Endothelial cell of umbilical vein (primary cell): ENCODE data around the gene MOGAT3. TPM values are rescaled to one million over a fixed set of nuclear protein-coding genes. Genes with fewer than 3 reads are reported as not detected.

Experiments used
- BruUV-seq: library from RNA; stranded (reverse); fragments of 400-500 nt; replicated peaks from 2 replicates; lab custom pipeline; 2021; lab: Mats Ljungman, UMichigan
- CTCF ChIA-PET: fragments of 300-600, 350-600 bp; sonication (Branson Sonifier 250); formaldehyde crosslinking; loops from one replicate; lab custom pipeline; 2021; ENCODE audit warnings: antibody characterized with exemption, inconsistent platforms; lab: Charles Lee
- POLR2A ChIA-PET: fragments of 300-600, 350-600 bp; sonication (Branson Sonifier 250); formaldehyde crosslinking; loops from one replicate; lab custom pipeline; 2021; ENCODE audit warnings: antibody characterized with exemption, inconsistent platforms; lab: Charles Lee
- DNase-seq: peaks from one replicate; pipeline ENCODE4 v3.0.0-alpha.2; 2011; ENCODE audit warnings: low read depth, low spot score
- FAIRE-seq: peaks from 2 replicates; lab custom pipeline; 2011; peaks lifted over from hg19 to GRCh38; lab: Jason Lieb, UNC
- H2AFZ ChIP-seq: 2 replicates; pipeline ENCODE4 v1.6.0; 2012; ENCODE audit warnings: low read depth, low read length, control low read depth, inconsistent platforms
- H3K27ac ChIP-seq: 2 replicates; pipeline ENCODE4 v1.5.1; 2011; ENCODE audit warnings: low read depth, mild to moderate bottlenecking, control low read depth, low read length, moderate library complexity; ENCODE audit not compliant: insufficient read depth
- H3K27me3 ChIP-seq, 2 experiments: 2 replicates each; pipeline versions ENCODE4 v1.6.0 to v1.6.1; 2011; ENCODE audit warnings: low read length in 2 of 2, mixed read lengths in 1 of 2; ENCODE audit not compliant: control insufficient read depth in 2 of 2, insufficient read depth in 2 of 2
- H3K36me3 ChIP-seq, 2 experiments: 2 replicates in 1 of 2; 3 replicates in 1 of 2; pipeline ENCODE4 v1.5.1; 2011; ENCODE audit warnings: low read length in 2 of 2, mild to moderate bottlenecking in 1 of 2, moderate library complexity in 1 of 2; ENCODE audit not compliant: control insufficient read depth in 2 of 2, insufficient read depth in 2 of 2; ENCODE audit errors: extremely low read depth in 1 of 2
- H3K4me1 ChIP-seq: 3 replicates; pipeline ENCODE4 v1.5.1; 2011; ENCODE audit warnings: mild to moderate bottlenecking, low read length; ENCODE audit not compliant: control insufficient read depth, insufficient read depth; ENCODE audit errors: extremely low read depth
- H3K4me2 ChIP-seq: 2 replicates; pipeline ENCODE4 v1.6.1; 2011; ENCODE audit warnings: low read length, control low read depth, mixed read lengths; ENCODE audit not compliant: insufficient read depth
- H3K4me3 ChIP-seq, 3 experiments: fragments of 200-600 bp in 1 of 3; sonication (generic), shearing (Covaris generic) in 1 of 3; replicated peaks in 1 of 3; 2 replicates each; pipeline ENCODE4 v1.5.1; 2011 to 2016; ENCODE audit warnings: control low read depth in 3 of 3, low read length in 3 of 3, mild to moderate bottlenecking in 2 of 3, inconsistent platforms in 1 of 3, low read depth in 1 of 3, moderate library complexity in 1 of 3; ENCODE audit not compliant: insufficient read depth in 1 of 3
- H3K79me2 ChIP-seq: 2 replicates; pipeline ENCODE4 v1.6.0; 2012; ENCODE audit warnings: low read length, inconsistent platforms; ENCODE audit not compliant: control insufficient read depth, insufficient read depth
- H3K9ac ChIP-seq: replicated peaks from 2 replicates; pipeline ENCODE3; 2011; ENCODE audit warnings: low read length, control low read depth; ENCODE audit not compliant: insufficient read depth; ENCODE audit errors: extremely low read depth
- H3K9me1 ChIP-seq: replicated peaks from 3 replicates; pipeline ENCODE4 v1.6.0; 2011; ENCODE audit warnings: mild to moderate bottlenecking, low read length; ENCODE audit not compliant: control insufficient read depth, insufficient read depth; ENCODE audit errors: extremely low read depth
- H3K9me3 ChIP-seq: replicated peaks from 2 replicates; pipeline ENCODE4 v1.5.1; 2012; ENCODE audit warnings: low read length, inconsistent platforms; ENCODE audit not compliant: control insufficient read depth, insufficient read depth
- H4K20me1 ChIP-seq: replicated peaks from 2 replicates; pipeline ENCODE3; 2011; ENCODE audit warnings: mild to moderate bottlenecking, low read length; ENCODE audit not compliant: control insufficient read depth, insufficient read depth; ENCODE audit errors: extremely low read depth
- EZH2 ChIP-seq: IDR thresholded peaks from 2 replicates; pipeline ENCODE4 v1.6.1; 2012; ENCODE audit warnings: borderline replicate concordance, low read depth, mild to moderate bottlenecking, moderate library complexity, low read length, inconsistent platforms; ENCODE audit not compliant: severe bottlenecking
- FOS ChIP-seq: IDR thresholded peaks from 2 replicates; pipeline ENCODE4 v1.6.1; 2011; ENCODE audit warnings: mild to moderate bottlenecking, low read length, moderate library complexity, borderline replicate concordance; ENCODE audit not compliant: insufficient read depth
- GATA2 ChIP-seq: IDR thresholded peaks from 2 replicates; pipeline ENCODE4 v1.7.0; 2011; ENCODE audit warnings: low read depth, mild to moderate bottlenecking, moderate library complexity, mixed read lengths, low read length; ENCODE audit not compliant: insufficient read length, insufficient read depth
- JUN ChIP-seq: IDR thresholded peaks from 2 replicates; pipeline ENCODE4 v1.6.1; 2011; ENCODE audit warnings: borderline replicate concordance, low read depth; ENCODE audit not compliant: insufficient read length, insufficient read depth
- MYC ChIP-seq: IDR thresholded peaks from one replicate; pipeline ENCODE4 v1.6.1; 2011; ENCODE audit warnings: mild to moderate bottlenecking, low read depth, low read length
- POLR2A ChIP-seq: IDR thresholded peaks from 2 replicates; pipeline ENCODE4 v1.6.1; 2012; ENCODE audit warnings: low read depth, mild to moderate bottlenecking, control low read depth, low read length
- POLR2AphosphoS5 ChIP-seq: IDR thresholded peaks from 2 replicates; pipeline ENCODE4 v1.6.1; 2012; ENCODE audit warnings: low read depth, mild to moderate bottlenecking, control low read depth, low read length, moderate library complexity; ENCODE audit not compliant: insufficient read depth
- dilution Hi-C: fragments of 300-500 bp; cut with MboI; formaldehyde crosslinking; loops from one replicate; pipeline ENCODE4 v1.15.0; 2019; ENCODE audit warnings: low sequenced_read_pairs; ENCODE audit not compliant: extremely low pct_ligation_motif_present
- intact Hi-C: fragments of 100-400 bp; cut with micrococcal nuclease; formaldehyde crosslinking; loops from one replicate; pipeline ENCODE4 v1.10.0; 2022
- polyA plus RNA-seq, 4 experiments: library from polyadenylated mRNA; depleted of rRNA in 3 of 4; stranded (reverse) in 3 of 4; unstranded in 1 of 4; fragments of >200 nt; gene quantifications; 2 replicates each; pipeline versions ENCODE4 v1.2.1 to v1.2.3, GENCODE V29; 2011 to 2012; ENCODE audit warnings: missing spikeins in 1 of 4
- total RNA-seq: library from RNA; stranded (reverse); gene quantifications from 2 replicates; pipeline ENCODE4 v1.2.3, GENCODE V29; 2021
- TF ChIP-seq, protein P1 (sequence below), 2 donors: IDR thresholded peaks; 1 replicate in 1 of 2; 2 replicates in 1 of 2; pipeline ENCODE4 v1.5.1; 2011; ENCODE audit warnings: low read length in 2 of 2, mild to moderate bottlenecking in 2 of 2, moderate library complexity in 2 of 2, control low read depth in 1 of 2, inconsistent platforms in 1 of 2, low read depth in 1 of 2; ENCODE audit not compliant: insufficient read depth in 1 of 2; ENCODE audit errors: extremely low read depth in 1 of 2
- TF ChIP-seq, protein P2 (sequence below): IDR thresholded peaks from 2 replicates; pipeline ENCODE4 v1.6.1; 2011; ENCODE audit not compliant: insufficient read depth, insufficient read length

MOGAT3 gene
- total and polyA plus RNA-seq, 2 donors (not counting 3 experiments of a cell fraction or from before 2014, with no cell fraction given), result not detected

DNA sequence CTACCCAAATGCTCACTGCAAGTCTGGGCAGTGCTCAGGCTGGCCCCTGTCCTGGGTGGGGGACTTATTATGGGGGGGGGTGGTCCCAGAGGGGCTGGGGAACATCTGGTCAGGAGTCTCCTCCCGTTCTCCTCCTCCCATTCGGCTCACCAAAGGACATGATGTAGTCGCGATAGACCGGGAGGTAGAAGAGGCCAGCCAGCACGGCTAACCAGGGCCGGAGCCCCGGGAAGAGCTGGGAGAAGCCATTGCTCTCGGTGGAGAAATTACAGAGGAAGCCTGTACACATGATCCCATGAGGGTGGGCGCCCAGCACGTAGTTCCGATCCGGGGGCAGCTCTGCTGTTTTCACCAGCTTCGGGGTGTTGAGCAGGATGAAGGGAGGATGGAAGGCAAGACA, 2.4 kb downstream of the MOGAT3 start:
- Histone ChIP-seq H3K9me1 (no peaks in the 10 kb centered on the region), H3K36me3 (no peaks in the 10 kb centered on the region), H4K20me1 (no peaks in the 10 kb centered on the region), H3K9me3 (no peaks in the 10 kb centered on the region), H3K4me3 (no peak overlapping the region), H2AFZ (no peak overlapping the region), H3K27me3 (peaks cover 28% of the 10 kb centered on the region in 2 experiments), H3K79me2 (no peaks in the 10 kb centered on the region), H3K27ac (no peak overlapping the region), H3K9ac (no peak overlapping the region), H3K4me1 (peaks cover 5% of the 10 kb centered on the region), H3K4me2 (no peak overlapping the region)
- CTCF ChIA-PET, result interaction anchor here (1.2 kb wide), 2 partner anchors 84 to 92 kb away, joined by 3 read pairs; no protein-coding TSS in a partner anchor
- no peak for DNase-seq
- intact Hi-C loops, result no loop called here
- POLR2A ChIA-PET, result no interaction called here
- dilution Hi-C loops, result no loop called here
- TF ChIP-seq, protein P1, sequence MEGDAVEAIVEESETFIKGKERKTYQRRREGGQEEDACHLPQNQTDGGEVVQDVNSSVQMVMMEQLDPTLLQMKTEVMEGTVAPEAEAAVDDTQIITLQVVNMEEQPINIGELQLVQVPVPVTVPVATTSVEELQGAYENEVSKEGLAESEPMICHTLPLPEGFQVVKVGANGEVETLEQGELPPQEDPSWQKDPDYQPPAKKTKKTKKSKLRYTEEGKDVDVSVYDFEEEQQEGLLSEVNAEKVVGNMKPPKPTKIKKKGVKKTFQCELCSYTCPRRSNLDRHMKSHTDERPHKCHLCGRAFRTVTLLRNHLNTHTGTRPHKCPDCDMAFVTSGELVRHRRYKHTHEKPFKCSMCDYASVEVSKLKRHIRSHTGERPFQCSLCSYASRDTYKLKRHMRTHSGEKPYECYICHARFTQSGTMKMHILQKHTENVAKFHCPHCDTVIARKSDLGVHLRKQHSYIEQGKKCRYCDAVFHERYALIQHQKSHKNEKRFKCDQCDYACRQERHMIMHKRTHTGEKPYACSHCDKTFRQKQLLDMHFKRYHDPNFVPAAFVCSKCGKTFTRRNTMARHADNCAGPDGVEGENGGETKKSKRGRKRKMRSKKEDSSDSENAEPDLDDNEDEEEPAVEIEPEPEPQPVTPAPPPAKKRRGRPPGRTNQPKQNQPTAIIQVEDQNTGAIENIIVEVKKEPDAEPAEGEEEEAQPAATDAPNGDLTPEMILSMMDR (IDR thresholded peaks at IDR 0.05; ENCODE audit: extremely low read depth in 1 of 2, insufficient read depth in 1 of 2, low read depth in 1 of 2, low read length in 2 of 2), result no peak
- TF ChIP-seq POLR2AphosphoS5, result no peak
- TF ChIP-seq GATA2, result no peak
- TF ChIP-seq, protein P2, sequence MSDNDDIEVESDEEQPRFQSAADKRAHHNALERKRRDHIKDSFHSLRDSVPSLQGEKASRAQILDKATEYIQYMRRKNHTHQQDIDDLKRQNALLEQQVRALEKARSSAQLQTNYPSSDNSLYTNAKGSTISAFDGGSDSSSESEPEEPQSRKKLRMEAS, result no peak
- no peak for TF ChIP-seq JUN
- no peak for TF ChIP-seq FOS
- TF ChIP-seq POLR2A, result no peak
- TF ChIP-seq MYC, result no peak
- no peak for TF ChIP-seq EZH2
- FAIRE-seq, result no peak
- BruUV-seq, result no TSS peak
